RWPE1 (cell line): ENCODE data around the gene MGAT1.
"Not testable (repeated sequence)": the region's sequence is repeated elsewhere in the genome, so short reads cannot be mapped to it uniquely, and the experiment has no call there.

ENCODE experiments used
- CTCF ChIA-PET: fragments of 350-600 bp; sonication (Branson Sonifier 250); formaldehyde crosslinking; extraction: SDS; loops from one replicate; lab custom pipeline; 2021; lab: Yijun Ruan, JAX
- POLR2A ChIA-PET: fragments of 400-600 bp; formaldehyde crosslinking; extraction: SDS; loops from one replicate; lab custom pipeline; 2020; ENCODE audit warnings: antibody characterized with exemption; ENCODE audit not compliant: low non-redundant PET; lab: Yijun Ruan, JAX
- DNase-seq: peaks from one replicate; pipeline ENCODE4 v3.0.0; 2012; ENCODE audit warnings: low spot score
- H3K27ac ChIP-seq: fragments of 450-650 bp; 2 replicates; pipeline ENCODE4 v1.5.1; 2017
- CTCF ChIP-seq: fragments of 450-650 bp; conservative IDR thresholded peaks from 2 replicates; pipeline ENCODE4 v1.5.1; 2017; ENCODE audit warnings: low read depth, mild to moderate bottlenecking

Gene MGAT1

GRCh38 chr5:180783340-180784052 lies 19.1 kb downstream of the MGAT1 start:
- no peak for TF ChIP-seq CTCF
- H3K27ac ChIP-seq, result no peak overlapping the region
- ChIA-PET CTCF (interaction anchor here (0.6 to 1.3 kb wide), 5 partner anchors 54 to 379 kb away, joined by 3 to 7 read pairs (median 3); no protein-coding TSS in a partner anchor), POLR2A (no interaction called here)
- DNase-seq, result no peak

GRCh38 chr5:180782748-180783147 lies 19.9 kb downstream of the MGAT1 start:
- no peak for TF ChIP-seq CTCF
- ChIA-PET POLR2A (no interaction called here), CTCF (interaction anchor here (0.7 to 1.1 kb wide), 2 partner anchors 55 to 86 kb away, joined by 3 read pairs; no protein-coding TSS in a partner anchor)
- DNase-seq, result no peak
- no peak overlapping the region for H3K27ac ChIP-seq

- H3K27ac ChIP-seq, CTCF ChIA-PET, DNase-seq, POLR2A ChIA-PET: not testable (repeated sequence)
Observed at GRCh38 chr5:180781900-180782326, 20.7 kb downstream of the MGAT1 start.

GRCh38 chr5:180779985-180780610 lies 22.5 kb downstream of the MGAT1 start:
- ChIA-PET CTCF (interaction anchor here (0.6 to 1.3 kb wide), 2 partner anchors 392 to 393 kb away, joined by 7 to 10 read pairs; no protein-coding TSS in a partner anchor), POLR2A (no interaction called here)
- no peak for TF ChIP-seq CTCF
- H3K27ac ChIP-seq, result no peak overlapping the region
- DNase-seq, result no peak

- POLR2A ChIA-PET, result no interaction called here
- CTCF ChIA-PET, result no interaction called here
- DNase-seq, result no peak
- no peak for TF ChIP-seq CTCF
- H3K27ac ChIP-seq, result no peak overlapping the region
Observed at GRCh38 chr5:180777475-180777874, 25.1 kb downstream of the MGAT1 start.

GRCh38 chr5:180776376-180776775 lies 26.2 kb downstream of the MGAT1 start:
- POLR2A ChIA-PET, result no interaction called here
- TF ChIP-seq CTCF, result no peak
- CTCF ChIA-PET, result no interaction called here
- H3K27ac ChIP-seq, result no peak overlapping the region
- DNase-seq, result no peak

GRCh38 chr5:180775624-180776023 lies 27.0 kb downstream of the MGAT1 start:
- ChIA-PET POLR2A (no interaction called here), CTCF (no interaction called here)
- no peak for DNase-seq
- no peak overlapping the region for H3K27ac ChIP-seq
- no peak for TF ChIP-seq CTCF
